SK-N-SH (cell line): ENCODE measurements around the gene RBM44.

Source experiments
- EP300 ChIP-seq, 2 experiments: IDR thresholded peaks; 2 replicates each; pipeline versions ENCODE4 v1.4.0 to v1.6.1; 2012; ENCODE audit warnings: borderline replicate concordance in 1 of 2, low read depth in 1 of 2, low read length in 1 of 2
- RAD21 ChIP-seq: IDR thresholded peaks from 2 replicates; pipeline ENCODE4 v1.6.1; 2012; ENCODE audit warnings: mild to moderate bottlenecking, low read length
- RFX5 ChIP-seq: IDR thresholded peaks from 2 replicates; pipeline ENCODE4 v1.6.1; 2012; ENCODE audit warnings: mild to moderate bottlenecking, improper control_type of control experiment, low read length
- YY1 ChIP-seq: IDR thresholded peaks from 2 replicates; pipeline ENCODE4 v1.4.0; 2012; ENCODE audit warnings: low read depth, mild to moderate bottlenecking
- TF ChIP-seq, protein P1 (sequence below): fragments of 200-600 bp; sonication (generic); IDR thresholded peaks from 2 replicates; pipeline ENCODE4 v1.6.1; 2017; ENCODE audit warnings: antibody characterized with exemption, mild to moderate bottlenecking, moderate library complexity
- TF ChIP-seq, protein P2 (sequence below): IDR thresholded peaks from 2 replicates; pipeline ENCODE4 v1.4.0; 2012; ENCODE audit warnings: low read depth
- TF ChIP-seq, protein P3 (sequence below): IDR thresholded peaks from 2 replicates; pipeline ENCODE4 v1.6.1; 2012; ENCODE audit warnings: mild to moderate bottlenecking, low read depth, low read length, moderate library complexity

DNA sequence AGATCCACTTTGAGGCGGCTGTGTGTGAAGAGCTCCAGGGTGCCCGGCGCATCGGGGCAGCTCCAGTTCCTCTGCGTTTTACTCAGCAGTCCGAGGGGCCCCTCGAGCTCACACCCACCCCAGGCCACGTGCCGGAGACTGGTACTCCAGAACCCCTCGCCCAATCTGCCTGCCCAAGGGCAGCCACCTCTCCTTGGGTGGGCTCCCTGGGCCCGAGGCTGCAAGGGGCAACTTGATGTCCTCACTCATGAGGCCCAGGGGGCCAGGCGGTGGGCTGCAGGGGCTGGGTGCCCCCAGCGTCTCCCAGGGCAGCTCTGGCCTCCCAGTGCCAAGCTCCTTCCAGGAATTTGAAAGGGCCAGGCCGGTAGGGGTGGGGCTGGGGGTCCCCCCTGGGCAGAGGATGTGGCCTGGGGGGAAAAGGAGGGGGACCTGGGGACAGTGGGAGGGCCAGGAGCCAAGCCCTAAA, 77.5 kb downstream of the RBM44 start:
- no peak for TF ChIP-seq EP300 (IDR thresholded peaks at IDR 0.05; ENCODE audit: borderline replicate concordance in 1 of 2, low read depth in 1 of 2, low read length in 1 of 2)
- TF ChIP-seq, protein P1, sequence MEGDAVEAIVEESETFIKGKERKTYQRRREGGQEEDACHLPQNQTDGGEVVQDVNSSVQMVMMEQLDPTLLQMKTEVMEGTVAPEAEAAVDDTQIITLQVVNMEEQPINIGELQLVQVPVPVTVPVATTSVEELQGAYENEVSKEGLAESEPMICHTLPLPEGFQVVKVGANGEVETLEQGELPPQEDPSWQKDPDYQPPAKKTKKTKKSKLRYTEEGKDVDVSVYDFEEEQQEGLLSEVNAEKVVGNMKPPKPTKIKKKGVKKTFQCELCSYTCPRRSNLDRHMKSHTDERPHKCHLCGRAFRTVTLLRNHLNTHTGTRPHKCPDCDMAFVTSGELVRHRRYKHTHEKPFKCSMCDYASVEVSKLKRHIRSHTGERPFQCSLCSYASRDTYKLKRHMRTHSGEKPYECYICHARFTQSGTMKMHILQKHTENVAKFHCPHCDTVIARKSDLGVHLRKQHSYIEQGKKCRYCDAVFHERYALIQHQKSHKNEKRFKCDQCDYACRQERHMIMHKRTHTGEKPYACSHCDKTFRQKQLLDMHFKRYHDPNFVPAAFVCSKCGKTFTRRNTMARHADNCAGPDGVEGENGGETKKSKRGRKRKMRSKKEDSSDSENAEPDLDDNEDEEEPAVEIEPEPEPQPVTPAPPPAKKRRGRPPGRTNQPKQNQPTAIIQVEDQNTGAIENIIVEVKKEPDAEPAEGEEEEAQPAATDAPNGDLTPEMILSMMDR = no peak
- TF ChIP-seq, protein P2, sequence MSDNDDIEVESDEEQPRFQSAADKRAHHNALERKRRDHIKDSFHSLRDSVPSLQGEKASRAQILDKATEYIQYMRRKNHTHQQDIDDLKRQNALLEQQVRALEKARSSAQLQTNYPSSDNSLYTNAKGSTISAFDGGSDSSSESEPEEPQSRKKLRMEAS = no peak
- no peak for TF ChIP-seq RFX5
- TF ChIP-seq YY1 = no peak
- TF ChIP-seq RAD21 = no peak
- TF ChIP-seq, protein P3, sequence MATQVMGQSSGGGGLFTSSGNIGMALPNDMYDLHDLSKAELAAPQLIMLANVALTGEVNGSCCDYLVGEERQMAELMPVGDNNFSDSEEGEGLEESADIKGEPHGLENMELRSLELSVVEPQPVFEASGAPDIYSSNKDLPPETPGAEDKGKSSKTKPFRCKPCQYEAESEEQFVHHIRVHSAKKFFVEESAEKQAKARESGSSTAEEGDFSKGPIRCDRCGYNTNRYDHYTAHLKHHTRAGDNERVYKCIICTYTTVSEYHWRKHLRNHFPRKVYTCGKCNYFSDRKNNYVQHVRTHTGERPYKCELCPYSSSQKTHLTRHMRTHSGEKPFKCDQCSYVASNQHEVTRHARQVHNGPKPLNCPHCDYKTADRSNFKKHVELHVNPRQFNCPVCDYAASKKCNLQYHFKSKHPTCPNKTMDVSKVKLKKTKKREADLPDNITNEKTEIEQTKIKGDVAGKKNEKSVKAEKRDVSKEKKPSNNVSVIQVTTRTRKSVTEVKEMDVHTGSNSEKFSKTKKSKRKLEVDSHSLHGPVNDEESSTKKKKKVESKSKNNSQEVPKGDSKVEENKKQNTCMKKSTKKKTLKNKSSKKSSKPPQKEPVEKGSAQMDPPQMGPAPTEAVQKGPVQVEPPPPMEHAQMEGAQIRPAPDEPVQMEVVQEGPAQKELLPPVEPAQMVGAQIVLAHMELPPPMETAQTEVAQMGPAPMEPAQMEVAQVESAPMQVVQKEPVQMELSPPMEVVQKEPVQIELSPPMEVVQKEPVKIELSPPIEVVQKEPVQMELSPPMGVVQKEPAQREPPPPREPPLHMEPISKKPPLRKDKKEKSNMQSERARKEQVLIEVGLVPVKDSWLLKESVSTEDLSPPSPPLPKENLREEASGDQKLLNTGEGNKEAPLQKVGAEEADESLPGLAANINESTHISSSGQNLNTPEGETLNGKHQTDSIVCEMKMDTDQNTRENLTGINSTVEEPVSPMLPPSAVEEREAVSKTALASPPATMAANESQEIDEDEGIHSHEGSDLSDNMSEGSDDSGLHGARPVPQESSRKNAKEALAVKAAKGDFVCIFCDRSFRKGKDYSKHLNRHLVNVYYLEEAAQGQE = no peak
